ENCODE results near the gene SLIT3. TPM values are rescaled to one million over a fixed set of nuclear protein-coding genes. Genes with fewer than 3 reads are reported as not detected.
"Not testable (repeated sequence)": the region's sequence is repeated elsewhere in the genome, so short reads cannot be mapped to it uniquely, and the experiment has no call there.

SLIT3 gene
- total RNA-seq, 1 donor from 2014 or later: 42.4 TPM

GRCh38 chr5:168666356-168666755 is 634.6 kb downstream of the SLIT3 start:
- DNase-seq: no peak

- no peak for DNase-seq
Measured at GRCh38 chr5:168663276-168664004, 637.5 kb downstream of the SLIT3 start.

GRCh38 chr5:168661593-168662485 is 639.1 kb downstream of the SLIT3 start:
- no peak for DNase-seq

GRCh38 chr5:168660691-168661090 is 640.2 kb downstream of the SLIT3 start:
- no peak for DNase-seq

GRCh38 chr5:168659286-168659847 is 641.6 kb downstream of the SLIT3 start:
- DNase-seq: no peak

GRCh38 chr5:168658394-168658793 is 642.5 kb downstream of the SLIT3 start:
- DNase-seq: peak; percentile 21

GRCh38 chr5:168656633-168657032 is 644.3 kb downstream of the SLIT3 start:
- DNase-seq: peak; percentile 30

- no peak for DNase-seq
Measured at GRCh38 chr5:168655316-168655715, 645.6 kb downstream of the SLIT3 start.

- DNase-seq: peak; percentile 80
Measured at GRCh38 chr5:168654211-168654721, 646.7 kb downstream of the SLIT3 start.

- DNase-seq: no peak
Measured at GRCh38 chr5:168653626-168654025, 647.3 kb downstream of the SLIT3 start.

GRCh38 chr5:168651648-168652047 is 649.3 kb downstream of the SLIT3 start:
- DNase-seq: no peak

GRCh38 chr5:168649306-168649705 is 651.6 kb downstream of the SLIT3 start:
- no peak for DNase-seq

- no peak for DNase-seq
Measured at GRCh38 chr5:168648576-168648975, 652.4 kb downstream of the SLIT3 start.

- no peak for DNase-seq
Measured at GRCh38 chr5:168648016-168648415, 652.9 kb downstream of the SLIT3 start.

GRCh38 chr5:168647083-168647482 is 653.9 kb downstream of the SLIT3 start:
- DNase-seq: no peak

- no peak for DNase-seq
Measured at GRCh38 chr5:168646335-168646734, 654.6 kb downstream of the SLIT3 start.

- no peak for DNase-seq
Measured at GRCh38 chr5:168645195-168645594, 655.7 kb downstream of the SLIT3 start.

GRCh38 chr5:168642019-168642418 is 658.9 kb downstream of the SLIT3 start:
- no peak for DNase-seq

- not testable (repeated sequence) for DNase-seq
Measured at GRCh38 chr5:168638846-168639245, 662.1 kb downstream of the SLIT3 start.

GRCh38 chr5:168637793-168638192 is 663.1 kb downstream of the SLIT3 start:
- DNase-seq: no peak

- DNase-seq: no peak
Measured at GRCh38 chr5:168637281-168637680, 663.7 kb downstream of the SLIT3 start.

- DNase-seq: not testable (repeated sequence)
Measured at GRCh38 chr5:168630958-168631357, 670.0 kb downstream of the SLIT3 start.

GRCh38 chr5:168624850-168625364 is 676.0 kb downstream of the SLIT3 start:
- DNase-seq: no peak
